HG02981 (cell line): ENCODE data around the gene MYT1.

Experiments used
- ATAC-seq: cut with Tn5 transposase; IDR thresholded peaks from one replicate; pipeline ENCODE4 v1.9.1; 2021; ENCODE audit warnings: mild to moderate bottlenecking, moderate library complexity; ENCODE audit not compliant: unreplicated experiment

Gene MYT1

GRCh38 chr20:64139199-64140060 is 24.8 kb upstream of the MYT1 start:
- ATAC-seq = no peak

- ATAC-seq = no peak
Measured at GRCh38 chr20:64140061-64140931, 24.0 kb upstream of the MYT1 start.

- ATAC-seq = no peak
Measured at GRCh38 chr20:64140956-64141355, 23.3 kb upstream of the MYT1 start.

GRCh38 chr20:64142590-64142989 is 21.7 kb upstream of the MYT1 start:
- ATAC-seq = no peak

- ATAC-seq = no peak
Measured at GRCh38 chr20:64143018-64143801, 21.0 kb upstream of the MYT1 start.

- ATAC-seq = no peak
Measured at GRCh38 chr20:64144144-64144912, 19.9 kb upstream of the MYT1 start.

- ATAC-seq = no peak
Measured at GRCh38 chr20:64145458-64146300, 18.6 kb upstream of the MYT1 start.

- no peak for ATAC-seq
Measured at GRCh38 chr20:64146301-64146935, 17.8 kb upstream of the MYT1 start.

- no peak for ATAC-seq
Measured at GRCh38 chr20:64146936-64147477, 17.2 kb upstream of the MYT1 start.

- ATAC-seq = no peak
Measured at GRCh38 chr20:64148581-64148980, 15.7 kb upstream of the MYT1 start.

- ATAC-seq = no peak
Measured at GRCh38 chr20:64149141-64149540, 15.1 kb upstream of the MYT1 start.

GRCh38 chr20:64149809-64150560 is 14.3 kb upstream of the MYT1 start:
- ATAC-seq = no peak

- no peak for ATAC-seq
Measured at GRCh38 chr20:64150756-64151632, 13.3 kb upstream of the MYT1 start.

- ATAC-seq = no peak
Measured at GRCh38 chr20:64151633-64152530, 12.4 kb upstream of the MYT1 start.

- no peak for ATAC-seq
Measured at GRCh38 chr20:64152906-64153305, 11.3 kb upstream of the MYT1 start.

GRCh38 chr20:64153410-64153809 is 10.8 kb upstream of the MYT1 start:
- no peak for ATAC-seq
